Endothelial cell of umbilical vein (primary cell): Measurements from ENCODE around the gene CETP.

ENCODE experiments used
- EZH2 ChIP-seq: IDR thresholded peaks from 2 replicates; pipeline ENCODE4 v1.6.1; 2012; ENCODE audit warnings: borderline replicate concordance, low read depth, mild to moderate bottlenecking, moderate library complexity, low read length, inconsistent platforms; ENCODE audit not compliant: severe bottlenecking
- GATA2 ChIP-seq: IDR thresholded peaks from 2 replicates; pipeline ENCODE4 v1.7.0; 2011; ENCODE audit warnings: low read depth, mild to moderate bottlenecking, moderate library complexity, mixed read lengths, low read length; ENCODE audit not compliant: insufficient read length, insufficient read depth
- JUN ChIP-seq: IDR thresholded peaks from 2 replicates; pipeline ENCODE4 v1.6.1; 2011; ENCODE audit warnings: borderline replicate concordance, low read depth; ENCODE audit not compliant: insufficient read length, insufficient read depth
- MYC ChIP-seq: IDR thresholded peaks from one replicate; pipeline ENCODE4 v1.6.1; 2011; ENCODE audit warnings: mild to moderate bottlenecking, low read depth, low read length
- POLR2A ChIP-seq: IDR thresholded peaks from 2 replicates; pipeline ENCODE4 v1.6.1; 2012; ENCODE audit warnings: low read depth, mild to moderate bottlenecking, control low read depth, low read length
- POLR2AphosphoS5 ChIP-seq: IDR thresholded peaks from 2 replicates; pipeline ENCODE4 v1.6.1; 2012; ENCODE audit warnings: low read depth, mild to moderate bottlenecking, control low read depth, low read length, moderate library complexity; ENCODE audit not compliant: insufficient read depth
- TF ChIP-seq, protein P1 (sequence below), 2 donors: IDR thresholded peaks; 1 replicate in 1 of 2; 2 replicates in 1 of 2; pipeline ENCODE4 v1.5.1; 2011; ENCODE audit warnings: low read length in 2 of 2, mild to moderate bottlenecking in 2 of 2, moderate library complexity in 2 of 2, control low read depth in 1 of 2, inconsistent platforms in 1 of 2, low read depth in 1 of 2; ENCODE audit not compliant: insufficient read depth in 1 of 2; ENCODE audit errors: extremely low read depth in 1 of 2

DNA sequence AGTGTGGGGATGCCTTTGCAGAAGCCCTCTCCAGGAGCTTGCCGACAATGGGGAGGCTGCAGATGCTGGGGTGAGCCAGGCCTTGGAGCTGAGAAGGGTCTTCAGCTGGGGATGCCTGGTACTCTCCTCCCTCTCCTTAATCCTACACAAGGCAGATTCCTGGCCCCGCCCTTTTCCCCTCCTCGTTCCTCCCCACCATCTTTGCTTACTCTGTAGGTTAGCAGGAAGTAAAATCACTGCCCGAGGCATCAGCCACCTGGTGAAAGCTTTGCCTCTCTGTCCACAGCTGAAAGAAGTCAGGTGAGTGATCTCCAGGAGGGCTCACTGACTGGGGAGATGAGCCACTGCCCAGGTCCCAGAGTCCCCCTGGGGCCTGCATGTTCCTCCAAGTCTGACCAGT lies 66.3 kb downstream of the CETP start:
- TF ChIP-seq MYC (no peak), POLR2A (no peak), EZH2 (no peak), POLR2AphosphoS5 (no peak), GATA2 (no peak), JUN (no peak)
- TF ChIP-seq, protein P1, sequence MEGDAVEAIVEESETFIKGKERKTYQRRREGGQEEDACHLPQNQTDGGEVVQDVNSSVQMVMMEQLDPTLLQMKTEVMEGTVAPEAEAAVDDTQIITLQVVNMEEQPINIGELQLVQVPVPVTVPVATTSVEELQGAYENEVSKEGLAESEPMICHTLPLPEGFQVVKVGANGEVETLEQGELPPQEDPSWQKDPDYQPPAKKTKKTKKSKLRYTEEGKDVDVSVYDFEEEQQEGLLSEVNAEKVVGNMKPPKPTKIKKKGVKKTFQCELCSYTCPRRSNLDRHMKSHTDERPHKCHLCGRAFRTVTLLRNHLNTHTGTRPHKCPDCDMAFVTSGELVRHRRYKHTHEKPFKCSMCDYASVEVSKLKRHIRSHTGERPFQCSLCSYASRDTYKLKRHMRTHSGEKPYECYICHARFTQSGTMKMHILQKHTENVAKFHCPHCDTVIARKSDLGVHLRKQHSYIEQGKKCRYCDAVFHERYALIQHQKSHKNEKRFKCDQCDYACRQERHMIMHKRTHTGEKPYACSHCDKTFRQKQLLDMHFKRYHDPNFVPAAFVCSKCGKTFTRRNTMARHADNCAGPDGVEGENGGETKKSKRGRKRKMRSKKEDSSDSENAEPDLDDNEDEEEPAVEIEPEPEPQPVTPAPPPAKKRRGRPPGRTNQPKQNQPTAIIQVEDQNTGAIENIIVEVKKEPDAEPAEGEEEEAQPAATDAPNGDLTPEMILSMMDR (IDR thresholded peaks at IDR 0.05; ENCODE audit: extremely low read depth in 1 of 2, insufficient read depth in 1 of 2, low read depth in 1 of 2, low read length in 2 of 2), result no peak
